ENCODE data around the gene PTPN11. TPM values are rescaled to one million over a fixed set of nuclear protein-coding genes. Genes with fewer than 3 reads are reported as not detected.

The PTPN11 gene
- total and polyA plus RNA-seq, 2 experiments from 2014 or later = 87.0 to 94.7 TPM

- TF ChIP-seq ZNF114 (CRISPR knock-in tag; IDR thresholded peaks at IDR 0.05) (no peak), CREB1 (CRISPR knock-in tag; IDR thresholded peaks at IDR 0.05; ENCODE audit: low read depth) (no peak), NANOG (IDR thresholded peaks at IDR 0.05; ENCODE audit: borderline replicate concordance) (no peak), ZNF331 (CRISPR knock-in tag; IDR thresholded peaks at IDR 0.05; ENCODE audit: low read depth) (no peak), ZNF462 (CRISPR knock-in tag; IDR thresholded peaks at IDR 0.05) (no peak), POLR2AphosphoS5 (IDR thresholded peaks at IDR 0.05; ENCODE audit: low read depth) (no peak), STAT1 (IDR thresholded peaks at IDR 0.05; ENCODE audit: unreplicated experiment) (no peak), JUNB (IDR thresholded peaks at IDR 0.05; ENCODE audit: unreplicated experiment) (no peak), EZH2 (IDR thresholded peaks at IDR 0.05; ENCODE audit: low read depth, unreplicated experiment) (no peak), EZH2phosphoT487 (IDR thresholded peaks at IDR 0.05; ENCODE audit: unreplicated experiment) (no peak)
- TF ChIP-seq, protein P1, sequence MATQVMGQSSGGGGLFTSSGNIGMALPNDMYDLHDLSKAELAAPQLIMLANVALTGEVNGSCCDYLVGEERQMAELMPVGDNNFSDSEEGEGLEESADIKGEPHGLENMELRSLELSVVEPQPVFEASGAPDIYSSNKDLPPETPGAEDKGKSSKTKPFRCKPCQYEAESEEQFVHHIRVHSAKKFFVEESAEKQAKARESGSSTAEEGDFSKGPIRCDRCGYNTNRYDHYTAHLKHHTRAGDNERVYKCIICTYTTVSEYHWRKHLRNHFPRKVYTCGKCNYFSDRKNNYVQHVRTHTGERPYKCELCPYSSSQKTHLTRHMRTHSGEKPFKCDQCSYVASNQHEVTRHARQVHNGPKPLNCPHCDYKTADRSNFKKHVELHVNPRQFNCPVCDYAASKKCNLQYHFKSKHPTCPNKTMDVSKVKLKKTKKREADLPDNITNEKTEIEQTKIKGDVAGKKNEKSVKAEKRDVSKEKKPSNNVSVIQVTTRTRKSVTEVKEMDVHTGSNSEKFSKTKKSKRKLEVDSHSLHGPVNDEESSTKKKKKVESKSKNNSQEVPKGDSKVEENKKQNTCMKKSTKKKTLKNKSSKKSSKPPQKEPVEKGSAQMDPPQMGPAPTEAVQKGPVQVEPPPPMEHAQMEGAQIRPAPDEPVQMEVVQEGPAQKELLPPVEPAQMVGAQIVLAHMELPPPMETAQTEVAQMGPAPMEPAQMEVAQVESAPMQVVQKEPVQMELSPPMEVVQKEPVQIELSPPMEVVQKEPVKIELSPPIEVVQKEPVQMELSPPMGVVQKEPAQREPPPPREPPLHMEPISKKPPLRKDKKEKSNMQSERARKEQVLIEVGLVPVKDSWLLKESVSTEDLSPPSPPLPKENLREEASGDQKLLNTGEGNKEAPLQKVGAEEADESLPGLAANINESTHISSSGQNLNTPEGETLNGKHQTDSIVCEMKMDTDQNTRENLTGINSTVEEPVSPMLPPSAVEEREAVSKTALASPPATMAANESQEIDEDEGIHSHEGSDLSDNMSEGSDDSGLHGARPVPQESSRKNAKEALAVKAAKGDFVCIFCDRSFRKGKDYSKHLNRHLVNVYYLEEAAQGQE (IDR thresholded peaks at IDR 0.05; ENCODE audit: unreplicated experiment) = no peak
- TF ChIP-seq, protein P2, sequence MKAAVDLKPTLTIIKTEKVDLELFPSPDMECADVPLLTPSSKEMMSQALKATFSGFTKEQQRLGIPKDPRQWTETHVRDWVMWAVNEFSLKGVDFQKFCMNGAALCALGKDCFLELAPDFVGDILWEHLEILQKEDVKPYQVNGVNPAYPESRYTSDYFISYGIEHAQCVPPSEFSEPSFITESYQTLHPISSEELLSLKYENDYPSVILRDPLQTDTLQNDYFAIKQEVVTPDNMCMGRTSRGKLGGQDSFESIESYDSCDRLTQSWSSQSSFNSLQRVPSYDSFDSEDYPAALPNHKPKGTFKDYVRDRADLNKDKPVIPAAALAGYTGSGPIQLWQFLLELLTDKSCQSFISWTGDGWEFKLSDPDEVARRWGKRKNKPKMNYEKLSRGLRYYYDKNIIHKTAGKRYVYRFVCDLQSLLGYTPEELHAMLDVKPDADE (IDR thresholded peaks at IDR 0.05) = no peak
- TF ChIP-seq, protein P3, sequence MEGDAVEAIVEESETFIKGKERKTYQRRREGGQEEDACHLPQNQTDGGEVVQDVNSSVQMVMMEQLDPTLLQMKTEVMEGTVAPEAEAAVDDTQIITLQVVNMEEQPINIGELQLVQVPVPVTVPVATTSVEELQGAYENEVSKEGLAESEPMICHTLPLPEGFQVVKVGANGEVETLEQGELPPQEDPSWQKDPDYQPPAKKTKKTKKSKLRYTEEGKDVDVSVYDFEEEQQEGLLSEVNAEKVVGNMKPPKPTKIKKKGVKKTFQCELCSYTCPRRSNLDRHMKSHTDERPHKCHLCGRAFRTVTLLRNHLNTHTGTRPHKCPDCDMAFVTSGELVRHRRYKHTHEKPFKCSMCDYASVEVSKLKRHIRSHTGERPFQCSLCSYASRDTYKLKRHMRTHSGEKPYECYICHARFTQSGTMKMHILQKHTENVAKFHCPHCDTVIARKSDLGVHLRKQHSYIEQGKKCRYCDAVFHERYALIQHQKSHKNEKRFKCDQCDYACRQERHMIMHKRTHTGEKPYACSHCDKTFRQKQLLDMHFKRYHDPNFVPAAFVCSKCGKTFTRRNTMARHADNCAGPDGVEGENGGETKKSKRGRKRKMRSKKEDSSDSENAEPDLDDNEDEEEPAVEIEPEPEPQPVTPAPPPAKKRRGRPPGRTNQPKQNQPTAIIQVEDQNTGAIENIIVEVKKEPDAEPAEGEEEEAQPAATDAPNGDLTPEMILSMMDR (conservative IDR thresholded peaks at IDR 0.05; ENCODE audit: low read depth in 2 of 2) = no peak
- Histone ChIP-seq H3K4me2 (no peak overlapping the region), H4K20me1 (replicated peaks; ENCODE audit: insufficient read depth) (no peaks in the 10 kb centered on the region), H3K79me2 (replicated peaks; ENCODE audit: insufficient read depth) (no peaks in the 10 kb centered on the region), H3F3A (replicated peaks; ENCODE audit: low read depth) (no peaks in the 10 kb centered on the region), H2AFZ (no peak overlapping the region), H3K27me3 (ENCODE audit: insufficient read depth) (no peaks in the 10 kb centered on the region), H3K9me2 (ENCODE audit: insufficient read depth) (no peaks in the 10 kb centered on the region), H3K27ac (ENCODE audit: low read depth) (no peak overlapping the region), H3K36me3 (ENCODE audit: insufficient read depth) (no peaks in the 10 kb centered on the region), H3K4me1 (ENCODE audit: insufficient read depth) (no peaks in the 10 kb centered on the region), H3K4me3 (no peak overlapping the region)
- Mint-ChIP-seq H3K27me3 (ENCODE audit: insufficient read depth, low read depth, poor library complexity) (peaks cover 5% of the 10 kb centered on the region), H3K4me3 (no peak overlapping the region), H3K36me3 (ENCODE audit: low read depth) (no peaks in the 10 kb centered on the region; the same call in 2 of the 3 replicates), H3K27ac (no peak overlapping the region), H3K9me3 (0 out of 3 replicates have a peak, but pooled peaks cover 4% of the 10 kb centered on the region), H3K4me1 (no peaks in the 10 kb centered on the region)
- ATAC-seq (no peak), DNase-seq (ENCODE audit: low spot score) (no peak)
Measured at GRCh38 chr12:112514456-112514855, 95.7 kb downstream of the PTPN11 start.
